HEK293T (cell line): ENCODE data around the gene MED1.

Source experiments
- CTCF ChIA-PET: fragments of 350-600 bp; formaldehyde crosslinking; extraction: SDS; loops from one replicate; lab custom pipeline; 2021; ENCODE audit warnings: antibody characterized with exemption, inconsistent platforms; lab: Yijun Ruan, JAX
- POLR2A ChIA-PET: fragments of 350-600 bp; formaldehyde crosslinking; extraction: SDS; loops from one replicate; lab custom pipeline; 2020; ENCODE audit warnings: antibody characterized with exemption, inconsistent platforms; lab: Yijun Ruan, JAX
- DNase-seq: peaks from one replicate; pipeline ENCODE4 v3.0.0; 2012; ENCODE audit warnings: mixed read lengths; ENCODE audit errors: extremely low spot score
- ARNT ChIP-seq: fragments of 450-650 bp; IDR thresholded peaks from 2 replicates; pipeline ENCODE4 v1.6.1; 2017; ENCODE audit warnings: mild to moderate bottlenecking
- BHLHE40 ChIP-seq: fragments of 450-650 bp; IDR thresholded peaks from 2 replicates; pipeline ENCODE4 v1.6.1; 2016; ENCODE audit warnings: mild to moderate bottlenecking, moderate library complexity, borderline replicate concordance
- CTBP1 ChIP-seq: fragments of 450-650 bp; IDR thresholded peaks from 2 replicates; pipeline ENCODE4 v1.6.1; 2016; ENCODE audit warnings: borderline replicate concordance
- ELF4 ChIP-seq: fragments of 450-650 bp; IDR thresholded peaks from 2 replicates; pipeline ENCODE4 v1.6.1; 2017; ENCODE audit warnings: antibody characterized with exemption
- FOXA1 ChIP-seq: fragments of 450-650 bp; IDR thresholded peaks from 2 replicates; pipeline ENCODE4 v1.6.1; 2016; ENCODE audit warnings: mild to moderate bottlenecking
- FOXK2 ChIP-seq: fragments of 450-650 bp; IDR thresholded peaks from 2 replicates; pipeline ENCODE4 v1.6.1; 2016; ENCODE audit warnings: mild to moderate bottlenecking
- FOXM1 ChIP-seq: fragments of 450-650 bp; IDR thresholded peaks from 2 replicates; pipeline ENCODE4 v1.6.1; 2017; ENCODE audit warnings: mild to moderate bottlenecking, borderline replicate concordance
- HDGF ChIP-seq: fragments of 450-650 bp; IDR thresholded peaks from 2 replicates; pipeline ENCODE4 v1.6.1; 2017; ENCODE audit warnings: antibody characterized with exemption, borderline replicate concordance
- L3MBTL2 ChIP-seq: fragments of 450-650 bp; conservative IDR thresholded peaks from 2 replicates; pipeline ENCODE4 v1.6.1; 2016; ENCODE audit warnings: mild to moderate bottlenecking
- LEF1 ChIP-seq: fragments of 450-650 bp; IDR thresholded peaks from 2 replicates; pipeline ENCODE4 v1.6.1; 2017; ENCODE audit warnings: mild to moderate bottlenecking, borderline replicate concordance
- NFRKB ChIP-seq: fragments of 450-650 bp; IDR thresholded peaks from 2 replicates; pipeline ENCODE4 v1.6.1; 2016; ENCODE audit warnings: mild to moderate bottlenecking, moderate library complexity
- SP1 ChIP-seq: fragments of 450-650 bp; IDR thresholded peaks from 2 replicates; pipeline ENCODE4 v1.6.1; 2017
- SUZ12 ChIP-seq: fragments of 450-650 bp; IDR thresholded peaks from 2 replicates; pipeline ENCODE4 v1.6.1; 2016; ENCODE audit warnings: mild to moderate bottlenecking
- TARDBP ChIP-seq: fragments of 450-650 bp; IDR thresholded peaks from 2 replicates; pipeline ENCODE4 v1.6.1; 2016
- ZNF384 ChIP-seq: fragments of 450-650 bp; IDR thresholded peaks from 2 replicates; pipeline ENCODE4 v1.6.1; 2016
- TF ChIP-seq, protein P1 (sequence below): fragments of 450-650 bp; IDR thresholded peaks from 2 replicates; pipeline ENCODE4 v1.6.1; 2016

MED1 gene

GRCh38 chr17:39462631-39463375 lies 11.7 kb upstream of the MED1 start:
- ChIA-PET POLR2A (interaction anchor here (0.7 to 4.7 kb wide), 8 partner anchors 10 to 263 kb away, joined by 3 to 124 read pairs (median 6); partner anchors contain the start of genes ERBB2, MED1 and RPL19), CTCF (interaction anchor here (0.6 to 1.5 kb wide), 3 partner anchors 26 to 451 kb away, joined by 3 read pairs; no protein-coding TSS in a partner anchor)
- TF ChIP-seq LEF1, result no peak
- no peak for TF ChIP-seq CTBP1
- DNase-seq, result no peak

DNA sequence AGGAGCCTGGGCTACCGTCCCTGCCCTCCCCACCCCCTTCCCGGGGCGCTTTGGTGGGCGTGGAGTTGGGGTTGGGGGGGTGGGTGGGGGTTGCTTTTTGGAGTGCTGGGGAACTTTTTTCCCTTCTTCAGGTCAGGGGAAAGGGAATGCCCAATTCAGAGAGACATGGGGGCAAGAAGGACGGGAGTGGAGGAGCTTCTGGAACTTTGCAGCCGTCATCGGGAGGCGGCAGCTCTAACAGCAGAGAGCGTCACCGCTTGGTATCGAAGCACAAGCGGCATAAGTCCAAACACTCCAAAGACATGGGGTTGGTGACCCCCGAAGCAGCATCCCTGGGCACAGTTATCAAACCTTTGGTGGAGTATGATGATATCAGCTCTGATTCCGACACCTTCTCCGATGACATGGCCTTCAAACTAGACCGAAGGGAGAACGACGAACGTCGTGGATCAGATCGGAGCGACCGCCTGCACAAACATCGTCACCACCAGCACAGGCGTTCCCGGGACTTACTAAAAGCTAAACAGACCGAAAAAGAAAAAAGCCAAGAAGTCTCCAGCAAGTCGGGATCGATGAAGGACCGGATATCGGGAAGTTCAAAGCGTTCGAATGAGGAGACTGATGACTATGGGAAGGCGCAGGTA lies 11.0 kb upstream of the MED1 start:
- DNase-seq, result no peak
- TF ChIP-seq SUZ12, result no peak
- TF ChIP-seq TARDBP, result no peak
- no peak for TF ChIP-seq CTBP1
- TF ChIP-seq, protein P1, sequence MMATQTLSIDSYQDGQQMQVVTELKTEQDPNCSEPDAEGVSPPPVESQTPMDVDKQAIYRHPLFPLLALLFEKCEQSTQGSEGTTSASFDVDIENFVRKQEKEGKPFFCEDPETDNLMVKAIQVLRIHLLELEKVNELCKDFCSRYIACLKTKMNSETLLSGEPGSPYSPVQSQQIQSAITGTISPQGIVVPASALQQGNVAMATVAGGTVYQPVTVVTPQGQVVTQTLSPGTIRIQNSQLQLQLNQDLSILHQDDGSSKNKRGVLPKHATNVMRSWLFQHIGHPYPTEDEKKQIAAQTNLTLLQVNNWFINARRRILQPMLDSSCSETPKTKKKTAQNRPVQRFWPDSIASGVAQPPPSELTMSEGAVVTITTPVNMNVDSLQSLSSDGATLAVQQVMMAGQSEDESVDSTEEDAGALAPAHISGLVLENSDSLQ, result no peak
- ChIA-PET CTCF (interaction anchor here (1.5 kb wide), 1 partner anchor 27 kb away, joined by 3 read pairs; no protein-coding TSS in a partner anchor), POLR2A (interaction anchor here (0.7 to 4.7 kb wide), 14 partner anchors 9 to 282 kb away, joined by 3 to 124 read pairs (median 4); partner anchors contain the start of genes ERBB2, MED1 and RPL19)

GRCh38 chr17:39461113-39461925 lies 10.3 kb upstream of the MED1 start, which contains the start of gene CDK12:
TSS of gene CDK12 (plus strand) at chr17:39461486. CDS start at chr17:39462072, 586 bp downstream.
- ChIA-PET POLR2A (interaction anchor here (0.6 to 4.7 kb wide), 22 partner anchors 10 to 452 kb away, joined by 3 to 124 read pairs (median 4); partner anchors contain the start of genes FBXL20, MED1, MIEN1 and RPL19), CTCF (interaction anchor here (1.5 kb wide), 1 partner anchor 27 kb away, joined by 3 read pairs; no protein-coding TSS in a partner anchor)
- TF ChIP-seq FOXM1, result no peak
- no peak for TF ChIP-seq BHLHE40
- no peak for TF ChIP-seq HDGF
- peak; percentile 49 for TF ChIP-seq NFRKB
- peak; percentile 97 for TF ChIP-seq SP1
- TF ChIP-seq FOXK2, result no peak
- no peak for TF ChIP-seq FOXA1
- TF ChIP-seq CTBP1, result no peak; the same call in 1 of the 2 replicates
- peak; percentile 100 for TF ChIP-seq ZNF384
- TF ChIP-seq, protein P1, result peak; percentile 73
- TF ChIP-seq ARNT, result no peak
- no peak for TF ChIP-seq LEF1
- peak; percentile 82 for TF ChIP-seq TARDBP
- TF ChIP-seq SUZ12, result no peak
- TF ChIP-seq L3MBTL2, result no peak
- peak; percentile 80 for TF ChIP-seq ELF4
- DNase-seq, result peak; percentile 92

- no peak for DNase-seq
- ChIA-PET POLR2A (no interaction called here), CTCF (no interaction called here)
- TF ChIP-seq FOXA1, result no peak
These were observed 4.9 kb upstream of the MED1 start for GRCh38 chr17:39455919-39456318.

- DNase-seq, result no peak
- POLR2A ChIA-PET, result interaction anchor here (1.5 to 7.4 kb wide), 3 partner anchors 9 to 244 kb away, joined by 3 to 124 read pairs (median 9); partner anchors contain the start of gene CDK12
- TF ChIP-seq NFRKB, result no peak
- TF ChIP-seq TARDBP, result no peak
- no peak for TF ChIP-seq SUZ12
- no peak for TF ChIP-seq ELF4
- no peak for TF ChIP-seq FOXK2
- no peak for TF ChIP-seq ARNT
- no peak for TF ChIP-seq FOXM1
- no peak for TF ChIP-seq BHLHE40
- no peak for TF ChIP-seq ZNF384
- TF ChIP-seq SP1, result no peak
- TF ChIP-seq L3MBTL2, result no peak
- TF ChIP-seq FOXA1, result no peak
- TF ChIP-seq, protein P1, result no peak
- TF ChIP-seq LEF1, result no peak
- TF ChIP-seq CTBP1, result no peak
- no peak for TF ChIP-seq HDGF
- CTCF ChIA-PET, result interaction anchor here (1.0 kb wide), 1 partner anchor 97 kb away, joined by 6 read pairs; no protein-coding TSS in a partner anchor
These were observed 1.0 kb downstream of the MED1 start for GRCh38 chr17:39450051-39450450.
